Suprapubic skin (tissue), 3 donors: ENCODE measurements around the gene USP34.

ENCODE experiments used
- POLR2A ChIP-seq, 2 donors: fragments of 450-650 bp; IDR thresholded peaks; one replicate each; pipeline ENCODE4 v1.6.1; 2017; ENCODE audit warnings: antibody characterized with exemption in 2 of 2, mild to moderate bottlenecking in 2 of 2, moderate library complexity in 2 of 2
- TF ChIP-seq, protein P1 (sequence below), 2 donors: fragments of 200-600 bp in 1 of 2; fragments of 450-650 bp in 1 of 2; sonication (generic) in 1 of 2; IDR thresholded peaks; one replicate each; pipeline ENCODE4 v1.5.1; 2016 to 2019; ENCODE audit warnings: antibody characterized with exemption in 2 of 2, mild to moderate bottlenecking in 1 of 2, moderate library complexity in 1 of 2

DNA sequence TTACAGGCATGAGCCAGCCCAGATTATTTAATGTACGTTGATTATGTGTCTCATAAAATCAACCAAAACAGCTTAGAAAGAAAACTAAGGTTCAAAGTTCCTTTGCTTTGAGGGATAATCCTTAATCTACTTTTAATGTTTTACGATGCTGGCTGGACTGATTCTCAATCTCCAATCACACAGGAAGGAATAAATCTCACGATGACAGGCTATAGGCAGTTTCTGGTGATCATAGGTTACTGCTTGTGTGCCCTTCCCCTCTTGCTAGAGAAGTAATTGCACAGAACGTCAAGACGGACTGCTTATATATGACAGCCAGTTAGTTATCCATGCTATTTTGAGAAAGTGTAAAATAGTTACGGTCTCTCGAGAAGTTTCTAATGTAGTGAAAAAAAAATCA, 265.8 kb downstream of the USP34 start:
- TF ChIP-seq, protein P1, sequence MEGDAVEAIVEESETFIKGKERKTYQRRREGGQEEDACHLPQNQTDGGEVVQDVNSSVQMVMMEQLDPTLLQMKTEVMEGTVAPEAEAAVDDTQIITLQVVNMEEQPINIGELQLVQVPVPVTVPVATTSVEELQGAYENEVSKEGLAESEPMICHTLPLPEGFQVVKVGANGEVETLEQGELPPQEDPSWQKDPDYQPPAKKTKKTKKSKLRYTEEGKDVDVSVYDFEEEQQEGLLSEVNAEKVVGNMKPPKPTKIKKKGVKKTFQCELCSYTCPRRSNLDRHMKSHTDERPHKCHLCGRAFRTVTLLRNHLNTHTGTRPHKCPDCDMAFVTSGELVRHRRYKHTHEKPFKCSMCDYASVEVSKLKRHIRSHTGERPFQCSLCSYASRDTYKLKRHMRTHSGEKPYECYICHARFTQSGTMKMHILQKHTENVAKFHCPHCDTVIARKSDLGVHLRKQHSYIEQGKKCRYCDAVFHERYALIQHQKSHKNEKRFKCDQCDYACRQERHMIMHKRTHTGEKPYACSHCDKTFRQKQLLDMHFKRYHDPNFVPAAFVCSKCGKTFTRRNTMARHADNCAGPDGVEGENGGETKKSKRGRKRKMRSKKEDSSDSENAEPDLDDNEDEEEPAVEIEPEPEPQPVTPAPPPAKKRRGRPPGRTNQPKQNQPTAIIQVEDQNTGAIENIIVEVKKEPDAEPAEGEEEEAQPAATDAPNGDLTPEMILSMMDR (IDR thresholded peaks at IDR 0.05), result no peak
- TF ChIP-seq POLR2A (IDR thresholded peaks at IDR 0.05), result no peak
